MM.1S (cell line): Measurements from ENCODE around the gene STXBP1.

Experiments
- DNase-seq: peaks from one replicate; pipeline ENCODE4 v3.0.0-alpha.2; 2015
- H2AFZ ChIP-seq: fragments of 300-600 bp; sonication (generic); 2 replicates; pipeline ENCODE4 v1.6.0; 2016; ENCODE audit warnings: antibody characterized with exemption, low read length
- H3F3A ChIP-seq: fragments of 300-600 bp; sonication (generic); 2 replicates; pipeline ENCODE4 v1.6.1; 2016; ENCODE audit warnings: mild to moderate bottlenecking, antibody characterized with exemption, low read length, moderate library complexity, mixed read lengths; ENCODE audit not compliant: insufficient read depth
- H3K27ac ChIP-seq: fragments of 300-600 bp; sonication (generic); 2 replicates; pipeline ENCODE4 v1.5.1; 2016; ENCODE audit warnings: mild to moderate bottlenecking, low read length
- H3K27me3 ChIP-seq: fragments of 300-600 bp; sonication (generic); replicated peaks from 2 replicates; pipeline ENCODE4 v1.6.0; 2016; ENCODE audit warnings: low read length; ENCODE audit not compliant: insufficient read depth
- H3K36me3 ChIP-seq: fragments of 300-600 bp; sonication (generic); replicated peaks from 2 replicates; pipeline ENCODE4 v1.6.1; 2016; ENCODE audit warnings: mild to moderate bottlenecking, low read length, mixed read lengths; ENCODE audit not compliant: insufficient read depth
- H3K4me1 ChIP-seq: fragments of 300-600 bp; sonication (generic); 2 replicates; pipeline ENCODE4 v1.6.1; 2016; ENCODE audit warnings: low read length, mixed read lengths
- H3K4me2 ChIP-seq: fragments of 300-600 bp; sonication (generic); 2 replicates; pipeline ENCODE4 v1.6.0; 2016; ENCODE audit warnings: low read depth, low read length
- H3K4me3 ChIP-seq: fragments of 300-600 bp; sonication (generic); 2 replicates; pipeline ENCODE4 v1.5.1; 2016; ENCODE audit warnings: low read length, mixed read lengths
- H3K79me2 ChIP-seq: fragments of 300-600 bp; sonication (generic); 2 replicates; pipeline ENCODE4 v1.6.1; 2016; ENCODE audit warnings: mixed run types, low read length, mixed read lengths
- H3K9ac ChIP-seq: fragments of 300-600 bp; sonication (generic); 2 replicates; pipeline ENCODE4 v1.6.1; 2016; ENCODE audit warnings: low read length, mixed read lengths
- H3K9me2 ChIP-seq: fragments of 300-600 bp; sonication (generic); replicated peaks from 2 replicates; pipeline ENCODE4 v1.6.1; 2016; ENCODE audit warnings: mild to moderate bottlenecking, low read length, mixed read lengths; ENCODE audit not compliant: insufficient read depth
- H3K9me3 ChIP-seq: fragments of 300-600 bp; sonication (generic); replicated peaks from 2 replicates; pipeline ENCODE4 v1.6.1; 2016; ENCODE audit warnings: mild to moderate bottlenecking, low read length, mixed read lengths; ENCODE audit not compliant: insufficient read depth
- H4K20me1 ChIP-seq: fragments of 300-600 bp; sonication (generic); 2 replicates; pipeline ENCODE4 v1.6.1; 2016; ENCODE audit warnings: mild to moderate bottlenecking, low read length, moderate library complexity, mixed read lengths; ENCODE audit not compliant: insufficient read depth
- CTCF ChIP-seq: fragments of 300-600 bp; sonication (generic); IDR thresholded peaks from 2 replicates; pipeline ENCODE4 v1.5.1; 2016; ENCODE audit warnings: antibody characterized with exemption, low read length, mixed read lengths
- EZH2 ChIP-seq: fragments of 300-600 bp; sonication (generic); optimal IDR thresholded peaks from 2 replicates; pipeline ENCODE3; 2017; ENCODE audit warnings: low read depth, mild to moderate bottlenecking, antibody characterized with exemption, low read length, mixed read lengths
- EZH2phosphoT487 ChIP-seq: fragments of 300-600 bp; sonication (generic); IDR thresholded peaks from 2 replicates; pipeline ENCODE4 v1.6.1; 2018; ENCODE audit warnings: antibody characterized with exemption, low read length

Gene STXBP1

GRCh38 chr9:127626752-127627493, 14.8 kb downstream of the STXBP1 start:
- Histone ChIP-seq H3K79me2 (no peaks in the 10 kb centered on the region), H3K4me1 (no peaks in the 10 kb centered on the region), H3K9ac (no peak overlapping the region), H3K4me2 (no peak overlapping the region), H3K27me3 (no peaks in the 10 kb centered on the region), H2AFZ (no peak overlapping the region), H3F3A (no peaks in the 10 kb centered on the region), H3K27ac (no peak overlapping the region), H3K9me3 (no peaks in the 10 kb centered on the region), H3K4me3 (no peak overlapping the region), H3K9me2 (no peaks in the 10 kb centered on the region), H3K36me3 (no peaks in the 10 kb centered on the region), H4K20me1 (no peaks in the 10 kb centered on the region)
- DNase-seq, result no peak
- TF ChIP-seq CTCF, result no peak
- TF ChIP-seq EZH2phosphoT487, result no peak
- no peak for TF ChIP-seq EZH2

GRCh38 chr9:127627494-127627855, 15.4 kb downstream of the STXBP1 start:
- H3K79me2 ChIP-seq, result no peaks in the 10 kb centered on the region
- no peaks in the 10 kb centered on the region for H3K4me1 ChIP-seq
- H3K9me3 ChIP-seq, result no peaks in the 10 kb centered on the region
- H3K4me2 ChIP-seq, result no peak overlapping the region
- no peaks in the 10 kb centered on the region for H4K20me1 ChIP-seq
- H3K9ac ChIP-seq, result no peak overlapping the region
- no peaks in the 10 kb centered on the region for H3K36me3 ChIP-seq
- no peak overlapping the region for H3K4me3 ChIP-seq
- TF ChIP-seq EZH2 (no peak), CTCF (no peak), EZH2phosphoT487 (no peak)
- no peak for DNase-seq
- no peak overlapping the region for H3K27ac ChIP-seq
- H3K9me2 ChIP-seq, result no peaks in the 10 kb centered on the region
- H2AFZ ChIP-seq, result no peak overlapping the region
- no peaks in the 10 kb centered on the region for H3K27me3 ChIP-seq
- no peaks in the 10 kb centered on the region for H3F3A ChIP-seq

GRCh38 chr9:127628758-127629467, 16.8 kb downstream of the STXBP1 start:
- Histone ChIP-seq H3K9ac (no peak overlapping the region), H3K4me3 (no peak overlapping the region), H3K36me3 (no peaks in the 10 kb centered on the region), H3K27me3 (no peaks in the 10 kb centered on the region), H4K20me1 (no peaks in the 10 kb centered on the region), H3K4me1 (no peaks in the 10 kb centered on the region), H3K27ac (no peak overlapping the region), H3K79me2 (no peaks in the 10 kb centered on the region), H3K4me2 (no peak overlapping the region), H3F3A (no peaks in the 10 kb centered on the region), H3K9me2 (no peaks in the 10 kb centered on the region), H2AFZ (no peak overlapping the region), H3K9me3 (no peaks in the 10 kb centered on the region)
- no peak for TF ChIP-seq EZH2
- DNase-seq, result no peak
